Mesothelial cell of epicardium (in vitro differentiated cells): ENCODE measurements around the gene AP2B1. TPM values are rescaled to one million over a fixed set of nuclear protein-coding genes. Genes with fewer than 3 reads are reported as not detected.
A peak's percentile ranks its signal among the peaks of the same experiment; 100 is the strongest.

Source experiments
- DNase-seq, 2 experiments: peaks; one replicate each; pipeline ENCODE4 v3.0.0; 2021; ENCODE audit warnings: low spot score in 2 of 2; ENCODE audit not compliant: unreplicated experiment in 2 of 2
- H3K27ac Mint-ChIP-seq: 2 replicates; pipeline ENCODE4 v1.8.0; 2021; ENCODE audit warnings: mixed read lengths
- H3K27me3 Mint-ChIP-seq: 2 replicates; pipeline ENCODE4 v1.8.0; 2021; ENCODE audit warnings: low read depth, mixed read lengths
- H3K36me3 Mint-ChIP-seq: 2 replicates; pipeline ENCODE4 v1.8.0; 2021; ENCODE audit warnings: mixed read lengths
- H3K4me1 Mint-ChIP-seq: 2 replicates; pipeline ENCODE4 v1.8.0; 2021; ENCODE audit warnings: mixed read lengths
- H3K4me3 Mint-ChIP-seq: 2 replicates; pipeline ENCODE4 v1.8.0; 2021; ENCODE audit warnings: mild to moderate bottlenecking, moderate library complexity, mixed read lengths
- H3K9me3 Mint-ChIP-seq: 2 replicates; pipeline ENCODE4 v1.8.0; 2021; ENCODE audit warnings: mixed read lengths
- total RNA-seq: library from RNA; stranded (reverse); gene quantifications from 3 replicates; pipeline ENCODE4 v1.2.1, GENCODE V29; 2021
- TF ChIP-seq, protein P1 (sequence below): fragments of 200-600 bp; sonication (generic); IDR thresholded peaks from one replicate; pipeline ENCODE4 v1.5.0; 2021; ENCODE audit warnings: antibody characterized with exemption; ENCODE audit not compliant: unreplicated experiment

AP2B1 gene
- total RNA-seq, 1 donor from 2014 or later: 155 TPM

DNA sequence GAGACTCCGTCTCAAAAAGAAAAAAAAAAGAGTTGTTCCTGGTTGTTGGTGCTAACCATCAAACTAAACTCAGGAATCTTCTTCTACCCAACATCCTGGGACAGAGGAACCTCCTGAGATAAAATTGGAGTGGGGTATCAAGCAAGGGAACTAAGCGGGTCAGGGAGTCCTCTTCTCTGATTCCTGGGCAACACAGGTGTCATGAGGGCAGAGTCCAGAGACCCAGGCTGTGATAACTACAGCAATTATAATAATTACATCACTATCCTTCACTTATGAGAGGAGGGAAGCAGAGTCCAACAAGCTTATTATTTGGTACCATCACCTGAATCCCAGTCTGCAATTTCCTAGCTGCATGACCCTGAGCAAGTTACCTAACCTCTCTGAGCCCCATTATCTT, 181.7 kb downstream of the AP2B1 start:
- Mint-ChIP-seq H3K27me3 (no peaks in the 10 kb centered on the region), H3K4me1 (peaks cover 10% of the 10 kb centered on the region), H3K36me3 (no peaks in the 10 kb centered on the region), H3K27ac (no peak overlapping the region), H3K9me3 (no peaks in the 10 kb centered on the region), H3K4me3 (no peak overlapping the region)
- TF ChIP-seq, protein P1, sequence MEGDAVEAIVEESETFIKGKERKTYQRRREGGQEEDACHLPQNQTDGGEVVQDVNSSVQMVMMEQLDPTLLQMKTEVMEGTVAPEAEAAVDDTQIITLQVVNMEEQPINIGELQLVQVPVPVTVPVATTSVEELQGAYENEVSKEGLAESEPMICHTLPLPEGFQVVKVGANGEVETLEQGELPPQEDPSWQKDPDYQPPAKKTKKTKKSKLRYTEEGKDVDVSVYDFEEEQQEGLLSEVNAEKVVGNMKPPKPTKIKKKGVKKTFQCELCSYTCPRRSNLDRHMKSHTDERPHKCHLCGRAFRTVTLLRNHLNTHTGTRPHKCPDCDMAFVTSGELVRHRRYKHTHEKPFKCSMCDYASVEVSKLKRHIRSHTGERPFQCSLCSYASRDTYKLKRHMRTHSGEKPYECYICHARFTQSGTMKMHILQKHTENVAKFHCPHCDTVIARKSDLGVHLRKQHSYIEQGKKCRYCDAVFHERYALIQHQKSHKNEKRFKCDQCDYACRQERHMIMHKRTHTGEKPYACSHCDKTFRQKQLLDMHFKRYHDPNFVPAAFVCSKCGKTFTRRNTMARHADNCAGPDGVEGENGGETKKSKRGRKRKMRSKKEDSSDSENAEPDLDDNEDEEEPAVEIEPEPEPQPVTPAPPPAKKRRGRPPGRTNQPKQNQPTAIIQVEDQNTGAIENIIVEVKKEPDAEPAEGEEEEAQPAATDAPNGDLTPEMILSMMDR: no peak
- no peak for DNase-seq

DNA sequence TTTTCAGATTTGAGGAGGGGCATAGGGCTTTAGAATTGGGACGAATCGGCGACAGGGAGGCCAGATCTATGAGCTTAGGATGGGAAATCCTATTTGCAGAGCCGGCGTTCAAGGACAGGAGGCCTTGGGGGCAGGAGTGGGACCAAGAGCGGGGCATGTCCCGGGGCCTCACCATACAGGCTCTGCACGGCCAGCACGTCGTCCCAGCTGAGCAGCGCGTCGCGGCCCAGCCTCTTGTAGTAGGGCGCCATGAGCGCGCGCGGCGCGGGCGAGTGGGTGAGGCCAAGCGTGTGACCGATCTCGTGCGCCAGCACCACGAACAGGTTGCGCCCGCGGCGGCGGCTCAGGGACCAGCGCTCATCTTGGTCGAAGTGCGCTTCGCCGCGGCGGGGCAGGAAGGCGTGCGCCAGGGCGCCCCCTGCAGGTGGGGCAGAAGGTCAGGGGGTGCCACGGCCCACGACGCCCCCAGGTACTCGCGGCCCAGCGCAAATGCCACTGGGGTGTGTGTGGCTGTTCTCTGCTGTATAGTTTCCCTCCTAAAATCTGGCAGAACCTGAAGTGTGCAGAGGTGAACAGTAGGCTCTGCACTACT, 182.9 kb downstream of the AP2B1 start:
- DNase-seq: no peak
- no peak overlapping the region for H3K4me3 Mint-ChIP-seq
- H3K36me3 Mint-ChIP-seq: no peaks in the 10 kb centered on the region
- peaks cover 15% of the 10 kb centered on the region for H3K4me1 Mint-ChIP-seq
- no peak overlapping the region for H3K27ac Mint-ChIP-seq
- TF ChIP-seq, protein P1: peak; percentile 58
- no peaks in the 10 kb centered on the region for H3K9me3 Mint-ChIP-seq
- H3K27me3 Mint-ChIP-seq: no peaks in the 10 kb centered on the region

DNA sequence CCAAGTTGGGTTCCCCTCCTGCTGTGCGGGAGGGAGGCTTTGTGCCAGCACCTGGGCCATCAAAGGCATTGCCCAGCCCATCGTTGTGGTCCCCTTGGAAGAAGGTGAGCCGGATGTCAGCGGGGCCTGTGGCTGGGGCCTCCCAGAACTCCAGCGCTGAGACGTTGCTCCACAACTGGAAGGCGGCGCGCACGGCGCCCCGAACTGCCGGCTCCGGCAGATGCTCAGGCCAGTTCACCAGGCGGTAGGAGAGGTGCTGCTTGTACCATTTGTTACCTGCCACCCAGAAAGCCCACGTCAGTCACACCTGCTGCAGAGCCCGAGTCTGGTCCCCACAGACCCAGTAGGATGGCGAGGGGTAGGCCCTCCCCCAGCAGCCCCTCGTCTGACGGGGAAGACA, 186.0 kb downstream of the AP2B1 start:
- TF ChIP-seq, protein P1: no peak
- Mint-ChIP-seq H3K9me3 (no peaks in the 10 kb centered on the region), H3K36me3 (no peaks in the 10 kb centered on the region), H3K27me3 (no peaks in the 10 kb centered on the region), H3K4me1 (peaks cover 25% of the 10 kb centered on the region), H3K27ac (no peak overlapping the region), H3K4me3 (no peak overlapping the region)
- no peak for DNase-seq

DNA sequence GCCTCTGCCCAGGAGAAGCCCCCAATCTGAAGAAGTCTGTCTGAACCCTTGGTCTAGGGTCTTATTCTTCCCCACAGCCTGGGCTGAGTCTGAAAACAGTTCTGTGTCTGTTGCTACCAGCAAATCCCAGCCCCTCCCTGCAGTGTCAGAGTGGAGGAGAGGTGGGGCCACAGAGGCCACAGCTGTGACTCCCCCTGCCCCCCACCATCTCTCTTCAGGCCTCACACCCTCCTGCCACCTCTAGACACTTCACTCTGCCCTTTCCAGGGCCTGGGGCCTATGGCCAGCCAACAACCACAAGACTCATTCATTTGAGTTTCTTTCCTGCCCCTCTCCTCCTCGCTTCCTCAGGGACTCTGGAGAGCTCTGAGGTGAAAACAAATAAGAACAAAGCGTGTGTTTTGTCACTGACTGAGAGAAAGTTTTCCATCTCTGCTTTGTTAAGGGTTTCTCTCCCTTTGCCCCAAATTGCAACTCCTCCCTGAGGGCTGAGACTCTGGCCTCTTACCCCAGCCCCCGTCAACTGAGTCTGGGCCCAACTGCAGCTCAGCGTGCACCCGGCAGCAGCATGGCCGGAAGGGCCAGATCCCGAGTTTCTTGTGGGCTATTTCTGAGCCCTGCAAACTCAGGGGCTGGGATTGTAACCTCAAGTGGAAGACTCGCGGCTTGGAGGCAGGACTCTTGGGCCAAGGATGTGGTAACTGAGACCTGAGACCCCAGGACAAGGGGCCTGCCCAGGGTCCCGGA, 186.7 kb downstream of the AP2B1 start:
- TF ChIP-seq, protein P1: no peak
- Mint-ChIP-seq H3K9me3 (no peaks in the 10 kb centered on the region), H3K4me3 (no peak overlapping the region), H3K36me3 (no peaks in the 10 kb centered on the region), H3K27ac (peak overlapping the region; percentile 68), H3K27me3 (no peaks in the 10 kb centered on the region), H3K4me1 (peaks cover 26% of the 10 kb centered on the region)
- no peak for DNase-seq

DNA sequence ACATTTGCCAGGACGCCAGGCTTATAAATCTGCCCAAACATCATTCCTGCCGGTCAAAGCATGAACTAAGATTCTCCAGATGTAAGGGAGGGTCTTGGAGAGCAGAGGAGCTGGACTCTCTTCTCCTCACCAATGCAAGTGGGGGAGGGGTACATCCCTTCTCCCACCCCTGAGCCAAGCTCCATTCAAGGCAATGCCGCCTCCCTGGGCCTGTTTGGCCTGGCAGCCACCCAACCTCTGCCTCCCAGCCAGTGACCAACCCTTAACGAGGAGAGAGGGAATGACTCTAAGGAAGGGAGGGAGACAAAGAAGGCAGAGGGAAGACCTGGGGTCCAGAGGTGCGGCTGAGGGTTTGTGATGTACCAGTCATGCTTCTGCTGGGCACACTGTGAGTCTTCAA, 187.4 kb downstream of the AP2B1 start:
- no peak overlapping the region for H3K4me3 Mint-ChIP-seq

More for the DNA sequence above, 187.4 kb downstream of the AP2B1 start:
- Mint-ChIP-seq H3K4me1 (peaks cover 26% of the 10 kb centered on the region), H3K27me3 (no peaks in the 10 kb centered on the region), H3K27ac (peak overlapping the region; percentile 68), H3K9me3 (no peaks in the 10 kb centered on the region), H3K36me3 (no peaks in the 10 kb centered on the region)
- TF ChIP-seq, protein P1: no peak
- no peak for DNase-seq
